ENCODE results near the gene SREBF1. TPM values are rescaled to one million over a fixed set of nuclear protein-coding genes. Genes with fewer than 3 reads are reported as not detected.

The SREBF1 gene
- polyA plus RNA-seq, 3 donors: 7.6 to 35.9 (median 10.5) TPM

GRCh38 chr17:17804007-17804406 is 32.8 kb downstream of the SREBF1 start:
- H3K27ac Mint-ChIP-seq: no peak overlapping the region
- no peak for DNase-seq
- no peak overlapping the region for H3K9ac ChIP-seq (ENCODE audit: insufficient read depth, low read length, poor library complexity, severe bottlenecking)
- peaks cover 0 to 2% (median 0%) of the 10 kb centered on the region in 3 donors for H3K27me3 Mint-ChIP-seq (ENCODE audit: low read depth in 3 of 3)
- no peaks in the 10 kb centered on the region for H3K4me1 ChIP-seq (ENCODE audit: control insufficient read depth in 1 of 2, insufficient read depth in 2 of 2, low read length in 2 of 2)
- H3K27ac ChIP-seq (ENCODE audit: low read depth in 1 of 2, low read length in 2 of 2): no peak overlapping the region
- no peaks in the 10 kb centered on the region for H3K9me3 Mint-ChIP-seq
- no peaks in the 10 kb centered on the region for H3K4me1 Mint-ChIP-seq
- no peak overlapping the region for H3K4me3 ChIP-seq (replicated peaks in 1 of 3; ENCODE audit: low read depth in 2 of 3, low read length in 3 of 3)
- WGBS (ENCODE audit: insufficient coverage): 94% methylated on average over 2 of the region's 3 CpGs
- no peak overlapping the region for H2AFZ ChIP-seq (ENCODE audit: insufficient read depth, low read depth, low read length, poor library complexity, severe bottlenecking)
- peaks cover 34 to 35% of the 10 kb centered on the region in 2 donors for H3K36me3 Mint-ChIP-seq
- H3K4me2 ChIP-seq (replicated peaks; ENCODE audit: extremely low read depth, low read length, poor library complexity, severe bottlenecking): no peak overlapping the region
- TF ChIP-seq, protein P1, sequence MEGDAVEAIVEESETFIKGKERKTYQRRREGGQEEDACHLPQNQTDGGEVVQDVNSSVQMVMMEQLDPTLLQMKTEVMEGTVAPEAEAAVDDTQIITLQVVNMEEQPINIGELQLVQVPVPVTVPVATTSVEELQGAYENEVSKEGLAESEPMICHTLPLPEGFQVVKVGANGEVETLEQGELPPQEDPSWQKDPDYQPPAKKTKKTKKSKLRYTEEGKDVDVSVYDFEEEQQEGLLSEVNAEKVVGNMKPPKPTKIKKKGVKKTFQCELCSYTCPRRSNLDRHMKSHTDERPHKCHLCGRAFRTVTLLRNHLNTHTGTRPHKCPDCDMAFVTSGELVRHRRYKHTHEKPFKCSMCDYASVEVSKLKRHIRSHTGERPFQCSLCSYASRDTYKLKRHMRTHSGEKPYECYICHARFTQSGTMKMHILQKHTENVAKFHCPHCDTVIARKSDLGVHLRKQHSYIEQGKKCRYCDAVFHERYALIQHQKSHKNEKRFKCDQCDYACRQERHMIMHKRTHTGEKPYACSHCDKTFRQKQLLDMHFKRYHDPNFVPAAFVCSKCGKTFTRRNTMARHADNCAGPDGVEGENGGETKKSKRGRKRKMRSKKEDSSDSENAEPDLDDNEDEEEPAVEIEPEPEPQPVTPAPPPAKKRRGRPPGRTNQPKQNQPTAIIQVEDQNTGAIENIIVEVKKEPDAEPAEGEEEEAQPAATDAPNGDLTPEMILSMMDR (IDR thresholded peaks at IDR 0.05): no peak
- H3K36me3 ChIP-seq (replicated peaks in 1 of 2; ENCODE audit: control insufficient read depth in 1 of 2, insufficient read depth in 2 of 2, low read length in 2 of 2): peaks cover 20 to 31% of the 10 kb centered on the region in 2 donors
- H4K20me1 ChIP-seq (ENCODE audit: insufficient read depth, low read length): no peaks in the 10 kb centered on the region
- no peaks in the 10 kb centered on the region for H3K79me2 ChIP-seq (ENCODE audit: insufficient read depth, low read length)
- intact Hi-C loops (cut with micrococcal nuclease): no loop called here
- H3K9me3 ChIP-seq (replicated peaks in 1 of 2; ENCODE audit: control insufficient read depth in 1 of 2, insufficient read depth in 1 of 2, low read length in 2 of 2): no peaks in the 10 kb centered on the region
- no peaks in the 10 kb centered on the region for H3K27me3 ChIP-seq (ENCODE audit: control insufficient read depth in 2 of 2, insufficient read depth in 2 of 2, low read length in 2 of 2)
- H3K4me3 Mint-ChIP-seq: no peak overlapping the region

DNA sequence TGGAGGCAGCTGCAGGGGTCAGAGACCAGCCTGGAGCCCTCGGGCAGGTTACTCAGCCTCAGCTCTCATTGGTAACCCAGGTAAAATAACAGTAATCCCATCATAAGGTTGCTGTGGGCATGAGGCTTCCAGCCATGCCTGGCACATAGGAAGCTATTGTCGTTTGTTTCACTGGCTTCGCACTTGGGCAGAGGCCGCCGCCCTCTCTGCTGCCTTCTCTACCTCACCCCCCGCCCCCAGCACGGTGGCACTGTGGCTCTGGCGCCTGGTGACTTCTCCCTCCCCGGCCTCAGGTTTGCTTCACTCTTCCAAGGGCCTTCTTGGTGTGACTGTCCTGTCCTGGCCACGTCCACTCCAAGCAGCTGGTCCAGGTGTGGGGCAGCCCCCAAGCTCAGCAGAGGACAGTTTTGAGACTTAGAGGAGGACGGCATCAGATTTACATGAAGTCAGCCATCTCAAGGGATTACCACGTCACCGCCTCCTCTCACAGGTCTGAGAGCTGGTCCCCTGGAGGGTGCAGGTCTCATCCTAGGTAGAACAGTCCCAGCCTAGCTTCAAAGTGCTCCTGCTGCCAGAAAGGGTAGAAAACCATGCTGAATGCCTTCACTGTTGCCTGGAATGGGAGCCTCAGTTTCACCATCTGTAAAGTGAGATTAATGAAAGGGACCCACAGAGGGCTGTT is 34.8 kb downstream of the SREBF1 start:
- H3K27me3 ChIP-seq (ENCODE audit: control insufficient read depth in 2 of 2, insufficient read depth in 2 of 2, low read length in 2 of 2): no peaks in the 10 kb centered on the region
- peaks cover 35 to 44% of the 10 kb centered on the region in 2 donors for H3K36me3 Mint-ChIP-seq
- H3K4me3 ChIP-seq (replicated peaks in 1 of 3; ENCODE audit: low read depth in 2 of 3, low read length in 3 of 3): no peak overlapping the region
- intact Hi-C loops (cut with micrococcal nuclease): no loop called here
- TF ChIP-seq, protein P1 (IDR thresholded peaks at IDR 0.05): no peak
- WGBS (ENCODE audit: insufficient coverage): 96% methylated on average over 9 of the region's 13 CpGs
- H3K9me3 Mint-ChIP-seq: no peaks in the 10 kb centered on the region
- no peaks in the 10 kb centered on the region for H3K79me2 ChIP-seq (ENCODE audit: insufficient read depth, low read length)
- no peak overlapping the region for H3K9ac ChIP-seq (ENCODE audit: insufficient read depth, low read length, poor library complexity, severe bottlenecking)
- no peaks in the 10 kb centered on the region for H3K4me1 ChIP-seq (ENCODE audit: control insufficient read depth in 1 of 2, insufficient read depth in 2 of 2, low read length in 2 of 2)
- no peaks in the 10 kb centered on the region for H3K4me1 Mint-ChIP-seq
- H3K27me3 Mint-ChIP-seq (ENCODE audit: low read depth in 3 of 3): peaks cover 0 to 2% (median 2%) of the 10 kb centered on the region in 3 donors
- no peaks in the 10 kb centered on the region for H4K20me1 ChIP-seq (ENCODE audit: insufficient read depth, low read length)
- no peak for DNase-seq
- H2AFZ ChIP-seq (ENCODE audit: insufficient read depth, low read depth, low read length, poor library complexity, severe bottlenecking): no peak overlapping the region
- H3K4me2 ChIP-seq (replicated peaks; ENCODE audit: extremely low read depth, low read length, poor library complexity, severe bottlenecking): no peak overlapping the region
- no peak overlapping the region for H3K4me3 Mint-ChIP-seq
- H3K36me3 ChIP-seq (replicated peaks in 1 of 2; ENCODE audit: control insufficient read depth in 1 of 2, insufficient read depth in 2 of 2, low read length in 2 of 2): peaks cover 33 to 44% of the 10 kb centered on the region in 2 donors
- no peaks in the 10 kb centered on the region for H3K9me3 ChIP-seq (replicated peaks in 1 of 2; ENCODE audit: control insufficient read depth in 1 of 2, insufficient read depth in 1 of 2, low read length in 2 of 2)
- no peak overlapping the region for H3K27ac ChIP-seq (ENCODE audit: low read depth in 1 of 2, low read length in 2 of 2)
- H3K27ac Mint-ChIP-seq: no peak overlapping the region

Measured in CD14-positive monocyte (primary cell).